MCF 10A (cell line): ENCODE measurements around the gene CIRBP. TPM values are rescaled to one million over a fixed set of nuclear protein-coding genes. Genes with fewer than 3 reads are reported as not detected.

Experiments used
- BruUV-seq: library from RNA; stranded (reverse); fragments of 400-500 nt; replicated peaks from 2 replicates; lab custom pipeline; 2021; lab: Mats Ljungman, UMichigan
- CTCF ChIA-PET: fragments of 300-600 bp; sonication (Branson Sonifier 250); formaldehyde crosslinking; extraction: SDS; loops from one replicate; lab custom pipeline; 2021; ENCODE audit warnings: antibody characterized with exemption, inconsistent platforms; lab: Yijun Ruan, JAX
- POLR2A ChIA-PET: fragments of 300-600, 350-650 bp; sonication (Branson Sonifier 250); formaldehyde crosslinking; extraction: SDS; loops from one replicate; lab custom pipeline; 2020; ENCODE audit warnings: antibody characterized with exemption, inconsistent platforms; lab: Yijun Ruan, JAX
- DNase-seq: peaks from one replicate; pipeline ENCODE4 v3.0.0-alpha.2; 2018; ENCODE audit not compliant: unreplicated experiment
- H3K27ac Mint-ChIP-seq: one replicate; pipeline ENCODE4 v1.8.0; 2022; ENCODE audit warnings: mild to moderate bottlenecking, low read depth, mixed read lengths; ENCODE audit not compliant: unreplicated experiment
- H3K27me3 Mint-ChIP-seq: one replicate; pipeline ENCODE4 v1.8.0; 2022; ENCODE audit warnings: mixed read lengths; ENCODE audit not compliant: insufficient read depth, unreplicated experiment
- H3K36me3 Mint-ChIP-seq: one replicate; pipeline ENCODE4 v1.8.0; 2022; ENCODE audit warnings: mild to moderate bottlenecking, moderate library complexity, mixed read lengths; ENCODE audit not compliant: insufficient read depth, unreplicated experiment
- H3K4me1 Mint-ChIP-seq: one replicate; pipeline ENCODE4 v1.8.0; 2022; ENCODE audit warnings: mixed read lengths; ENCODE audit not compliant: insufficient read depth, unreplicated experiment
- H3K4me3 Mint-ChIP-seq: one replicate; pipeline ENCODE4 v1.8.0; 2022; ENCODE audit warnings: mild to moderate bottlenecking, moderate library complexity, mixed read lengths; ENCODE audit not compliant: unreplicated experiment
- H3K9me3 Mint-ChIP-seq: one replicate; pipeline ENCODE4 v1.8.0; 2022; ENCODE audit warnings: mixed read lengths; ENCODE audit not compliant: unreplicated experiment
- CTCF ChIP-seq: fragments of 200-600 bp; IDR thresholded peaks from one replicate; pipeline ENCODE4 v1.8.0; 2022; ENCODE audit warnings: antibody characterized with exemption, mild to moderate bottlenecking; ENCODE audit not compliant: unreplicated experiment
- intact Hi-C: fragments of 100-400 bp; cut with micrococcal nuclease; formaldehyde crosslinking; loops from 2 replicates; pipeline ENCODE4 v1.14.1; 2022
- total RNA-seq: library from RNA; stranded (reverse); gene quantifications from 2 replicates; pipeline ENCODE4 v1.2.3, GENCODE V29; 2022

Gene CIRBP
- total RNA-seq, 1 experiment from 2014 or later, result 362 TPM

GRCh38 chr19:1310853-1311180 lies 41.7 kb downstream of the CIRBP start:
- BruUV-seq, result no TSS peak
- H3K4me3 Mint-ChIP-seq, result no peak overlapping the region
- intact Hi-C loops, result loop anchor here (10.0 kb wide), 1 partner anchor 74 kb away; the partner anchor contains the start of gene NDUFS7

GRCh38 chr19:1311543-1312091 lies 42.5 kb downstream of the CIRBP start:
- ChIA-PET POLR2A (interaction anchor here (1.5 kb wide), 1 partner anchor 43 kb away, joined by 4 read pairs; a partner anchor contains a TSS), CTCF (interaction anchor here (0.9 to 1.4 kb wide), 2 partner anchors 32 to 62 kb away, joined by 4 to 8 read pairs; no protein-coding TSS in a partner anchor)
- Mint-ChIP-seq H3K9me3 (no peaks in the 10 kb centered on the region), H3K27me3 (no peaks in the 10 kb centered on the region), H3K27ac (no peak overlapping the region), H3K4me3 (no peak overlapping the region), H3K36me3 (no peaks in the 10 kb centered on the region), H3K4me1 (no peaks in the 10 kb centered on the region)
- BruUV-seq, result no TSS peak
- intact Hi-C loops, result loop anchor here (10.0 kb wide), 1 partner anchor 73 kb away; the partner anchor contains the start of gene NDUFS7
- DNase-seq, result no peak
- no peak for TF ChIP-seq CTCF

More at GRCh38 chr19:1310853-1311180, 41.7 kb downstream of the CIRBP start:
- Mint-ChIP-seq H3K4me1 (no peaks in the 10 kb centered on the region), H3K27ac (no peak overlapping the region), H3K36me3 (no peaks in the 10 kb centered on the region), H3K9me3 (no peaks in the 10 kb centered on the region), H3K27me3 (no peaks in the 10 kb centered on the region)
- DNase-seq, result no peak
- CTCF ChIA-PET, result no interaction called here
- POLR2A ChIA-PET, result no interaction called here
- no peak for TF ChIP-seq CTCF

GRCh38 chr19:1312767-1313694 lies 43.9 kb downstream of the CIRBP start:
- POLR2A ChIA-PET, result interaction anchor here (0.6 to 1.5 kb wide), 2 partner anchors 38 to 42 kb away, joined by 3 to 4 read pairs; partner anchors contain the start of gene FAM174C
- CTCF ChIA-PET, result interaction anchor here (0.6 to 0.9 kb wide), 4 partner anchors 36 to 60 kb away, joined by 3 to 4 read pairs (median 3); no protein-coding TSS in a partner anchor
- intact Hi-C loops, result loop anchor here (10.0 kb wide), 1 partner anchor 72 kb away; the partner anchor contains the start of gene NDUFS7
- no TSS peak for BruUV-seq
- Mint-ChIP-seq H3K9me3 (no peaks in the 10 kb centered on the region), H3K36me3 (peaks cover 3% of the 10 kb centered on the region), H3K27me3 (no peaks in the 10 kb centered on the region), H3K4me3 (no peak overlapping the region), H3K27ac (no peak overlapping the region), H3K4me1 (no peaks in the 10 kb centered on the region)
- peak; percentile 62 for DNase-seq
- no peak for TF ChIP-seq CTCF
